ENCODE measurements around the gene PGM2. TPM values are rescaled to one million over a fixed set of nuclear protein-coding genes. Genes with fewer than 3 reads are reported as not detected.
"Not testable (repeated sequence)": the region's sequence is repeated elsewhere in the genome, so short reads cannot be mapped to it uniquely, and the experiment has no call there.

Gene PGM2
- 10 to 100 TPM; 13.8 to 17.6 TPM for total RNA-seq
- long read RNA-seq, transcript PGM2-201 (14 exons, 3,264 nt) = major isoform, 20 of 22 reads
- long read RNA-seq, partial matches to known transcripts = 1 of 22 reads
- long read RNA-seq, other reads (novel, unspliced or antisense) = 1 of 22 reads

DNA sequence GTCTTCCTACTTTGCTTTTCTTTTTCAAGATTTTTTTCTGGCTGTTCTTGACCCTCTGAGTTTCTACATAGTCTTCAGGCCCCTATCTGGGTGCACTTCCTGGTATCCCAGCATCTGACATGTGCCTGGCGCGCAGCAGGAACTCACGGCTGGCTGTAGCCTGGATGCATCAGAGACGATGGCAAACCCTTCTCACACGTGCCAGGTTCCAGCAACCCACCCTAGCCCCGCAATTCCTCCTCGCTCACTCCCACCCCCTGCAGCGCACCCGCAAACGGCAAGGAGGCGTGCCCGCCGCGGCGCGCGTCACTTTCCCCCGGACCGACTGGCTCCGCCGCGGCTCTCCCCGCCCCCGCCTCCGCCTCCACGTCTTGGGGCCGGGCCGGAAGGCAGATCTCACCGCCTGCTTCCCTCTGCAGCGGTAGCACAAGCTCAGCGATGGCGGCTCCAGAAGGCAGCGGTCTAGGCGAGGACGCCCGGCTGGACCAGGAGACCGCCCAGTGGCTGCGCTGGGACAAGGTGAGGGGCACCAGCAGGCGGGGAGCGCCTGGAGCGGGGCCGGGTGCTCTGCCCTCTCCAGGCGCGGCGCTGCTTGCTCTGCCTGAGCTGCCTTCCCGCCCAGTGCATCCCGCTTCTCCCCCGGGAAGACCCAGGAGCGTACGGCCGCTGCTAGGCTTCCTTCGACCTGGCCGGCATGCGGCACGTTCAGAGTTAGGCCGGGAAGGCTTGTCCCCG, at the start of gene PGM2:
Gene PGM2 (plus strand): TSS at position 392 of the 735 bp plus-strand sequence. CDS start 47 bp downstream, at position 439.
- DNase-seq (peak; percentile 93), ATAC-seq (peak; percentile 96 to 98)
- intact Hi-C loops (cut with DNase I) = loop anchor here (10.0 kb wide), 1 partner anchor 148 kb away; no protein-coding TSS in a partner anchor

DNA sequence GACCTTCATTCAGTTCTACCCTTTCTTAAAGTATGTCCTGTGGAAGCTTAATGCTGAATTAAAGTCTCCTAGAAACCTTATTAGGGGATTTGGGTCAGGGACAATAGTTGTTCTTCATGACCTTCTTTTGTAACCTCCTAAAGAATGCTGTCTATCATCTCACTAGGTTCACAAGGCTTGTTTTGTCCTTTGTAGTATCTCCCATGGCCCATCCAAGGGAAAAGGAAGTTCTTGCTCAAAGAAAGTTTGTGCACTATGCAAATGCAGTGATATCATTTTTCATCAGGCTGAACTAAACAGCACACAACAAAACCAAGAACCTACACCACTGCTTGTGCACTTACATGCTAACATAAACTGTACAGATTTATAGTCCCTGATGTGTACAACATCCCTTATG, 46.6 kb upstream of the PGM2 start:
- intact Hi-C loops (cut with DNase I) = loop anchor here in 1 of 2 donors (10.0 kb wide), 1 partner anchor 65 kb away; no protein-coding TSS in a partner anchor
- no peak for DNase-seq

DNA sequence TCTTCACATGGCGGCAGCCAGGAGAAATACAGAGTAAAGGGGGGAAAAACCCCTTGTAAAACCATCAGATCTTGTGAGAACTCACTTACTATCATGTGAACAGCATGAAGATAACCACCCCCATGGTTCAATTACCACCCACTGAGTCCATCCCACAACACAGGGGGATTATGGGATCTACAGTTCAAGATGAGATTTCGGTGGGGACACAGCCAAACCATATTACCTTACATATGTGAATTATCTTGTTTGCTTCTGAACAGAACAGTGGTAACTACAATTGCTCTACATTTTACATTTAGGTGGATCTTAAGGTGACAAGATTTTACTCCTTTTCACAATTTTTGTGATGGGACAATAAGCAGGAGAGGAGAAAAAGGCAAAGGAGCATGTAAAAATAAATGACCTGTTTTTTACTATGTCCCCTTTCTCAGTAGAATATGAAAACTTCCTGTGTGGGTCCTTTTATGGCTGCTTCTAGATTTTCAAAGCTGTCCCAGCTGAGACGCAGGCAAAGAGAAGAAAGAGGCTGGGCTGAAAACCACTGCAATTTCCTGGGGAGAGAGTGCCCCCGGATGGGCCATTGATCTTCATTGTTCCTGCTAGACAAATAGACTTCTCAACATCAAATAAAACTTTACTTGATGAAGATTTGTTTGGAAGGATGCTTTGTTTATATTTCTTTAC, 45.9 kb upstream of the PGM2 start:
- ATAC-seq = peak in 1 of 2 donors; percentile 49
- DNase-seq = no peak
- intact Hi-C loops (cut with DNase I) = loop anchor here in 1 of 2 donors (10.0 kb wide), 1 partner anchor 66 kb away; no protein-coding TSS in a partner anchor

More for the DNA sequence above, 46.6 kb upstream of the PGM2 start:
- ATAC-seq = no peak

DNA sequence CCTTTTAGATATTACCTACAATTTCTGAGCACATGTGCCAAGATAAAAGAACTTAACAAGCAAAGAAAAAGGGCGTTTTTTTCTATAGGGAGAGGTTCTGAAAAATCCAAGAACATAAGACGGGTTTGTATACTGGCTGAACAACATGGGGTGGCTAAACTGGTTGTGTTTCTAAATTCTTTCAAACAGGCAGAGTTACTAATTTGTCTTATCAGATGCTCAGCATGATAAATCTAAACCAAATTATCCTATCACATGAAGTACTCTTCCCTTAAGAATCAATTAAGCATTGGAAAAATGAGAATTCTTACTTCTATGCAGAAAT, 45.4 kb upstream of the PGM2 start:
- ATAC-seq (no peak), DNase-seq (no peak)
- intact Hi-C loops (cut with DNase I) = loop anchor here in 1 of 2 donors (10.0 kb wide), 1 partner anchor 66 kb away; no protein-coding TSS in a partner anchor

DNA sequence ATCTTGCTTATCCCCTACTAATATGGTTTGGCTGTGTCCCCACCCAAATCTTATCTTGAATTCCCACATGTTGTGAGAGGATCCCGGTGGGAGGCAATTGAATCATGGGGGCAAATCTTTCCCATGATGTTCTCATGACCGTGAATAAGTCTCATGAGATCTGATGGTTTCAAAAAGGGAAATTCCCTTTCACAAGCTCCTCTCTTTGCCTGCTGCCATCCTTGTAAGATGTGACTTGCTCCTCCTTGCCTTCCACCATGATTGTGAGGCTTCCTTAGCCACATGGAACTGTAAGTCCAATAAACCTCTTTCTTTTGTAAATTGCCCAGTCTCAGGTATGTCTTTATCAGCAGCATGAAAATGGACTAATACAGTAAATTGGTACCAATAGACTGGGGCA, 40.2 kb upstream of the PGM2 start:
- intact Hi-C loops (cut with DNase I) = loop anchor here in 1 of 2 donors (10.0 kb wide), 1 partner anchor 71 kb away; no protein-coding TSS in a partner anchor
- not testable (repeated sequence) for DNase-seq, ATAC-seq

DNA sequence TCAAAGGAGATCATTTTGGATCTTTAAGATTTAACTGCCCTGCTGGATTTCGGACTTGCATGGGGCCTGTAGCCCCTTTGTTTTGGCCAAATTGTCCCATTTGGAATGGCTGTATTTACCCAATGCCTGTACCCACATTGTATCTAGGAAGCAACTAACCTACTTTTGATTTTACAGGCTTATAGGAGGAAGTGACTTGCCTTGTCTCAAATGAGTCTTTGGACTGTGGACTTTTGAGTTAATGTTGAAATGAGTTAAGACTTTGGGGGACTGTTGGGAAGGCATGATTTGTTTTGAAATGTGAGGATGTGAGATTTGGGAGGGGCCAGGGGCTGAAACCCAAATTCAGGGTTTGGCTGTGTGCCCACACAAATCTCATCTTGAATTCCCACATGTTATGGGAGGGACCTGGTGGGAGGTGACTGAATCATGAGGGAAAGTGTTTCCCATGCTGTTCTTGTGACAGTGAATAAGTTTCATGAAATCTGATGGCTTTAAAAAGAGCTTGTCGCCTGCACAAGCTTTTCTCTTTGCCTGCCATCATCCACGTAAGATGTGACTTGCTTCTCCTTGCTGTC, 38.5 kb upstream of the PGM2 start:
- DNase-seq, ATAC-seq: not testable (repeated sequence)
- intact Hi-C loops (cut with DNase I) = loop anchor here in 1 of 2 donors (10.0 kb wide), 1 partner anchor 73 kb away; no protein-coding TSS in a partner anchor

DNA sequence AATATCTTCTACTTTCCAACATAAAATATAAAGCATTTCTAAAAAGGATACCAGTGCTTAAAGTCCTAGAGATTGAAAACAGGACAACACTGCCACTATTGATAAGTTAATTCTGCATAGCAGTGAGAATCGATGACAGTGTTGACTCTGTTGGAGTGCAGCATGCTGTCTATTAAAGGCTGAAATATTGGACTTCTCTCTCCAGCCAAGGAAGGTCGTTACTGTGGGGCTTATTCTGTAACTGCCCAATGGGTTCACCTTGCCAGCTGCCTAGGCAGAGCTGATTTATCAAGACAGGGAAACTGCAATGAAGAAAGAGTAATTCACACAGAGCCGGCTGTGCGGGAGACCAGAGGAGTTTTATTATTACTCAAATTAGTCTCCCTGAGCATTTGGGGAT, 37.7 kb upstream of the PGM2 start:
- DNase-seq = no peak
- no peak for ATAC-seq
- intact Hi-C loops (cut with DNase I) = loop anchor here in 1 of 2 donors (10.0 kb wide), 1 partner anchor 74 kb away; no protein-coding TSS in a partner anchor

DNA sequence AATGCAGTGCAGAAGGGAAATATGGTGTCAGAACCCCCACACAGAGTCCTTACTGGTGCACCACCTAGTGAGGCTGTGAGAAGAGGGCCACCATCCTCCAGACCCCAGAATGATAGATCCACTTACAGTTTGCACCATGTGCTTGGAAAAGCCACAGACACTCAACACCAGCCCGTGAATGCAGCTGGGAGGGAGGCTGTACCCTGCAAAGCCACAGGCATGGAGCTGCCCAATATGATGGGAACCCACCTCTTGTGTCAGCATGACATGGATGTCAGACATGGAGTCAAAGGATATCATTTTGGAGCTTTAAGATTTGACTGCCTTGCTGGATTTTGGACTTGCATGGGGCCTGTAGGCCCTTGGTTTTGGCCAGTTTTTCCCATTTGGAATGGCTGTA, 34.2 kb upstream of the PGM2 start:
- DNase-seq (no peak), ATAC-seq (no peak)
- intact Hi-C loops (cut with DNase I) = loop anchor here in 1 of 2 donors (10.0 kb wide), 1 partner anchor 337 kb away; a partner anchor contains a TSS

DNA sequence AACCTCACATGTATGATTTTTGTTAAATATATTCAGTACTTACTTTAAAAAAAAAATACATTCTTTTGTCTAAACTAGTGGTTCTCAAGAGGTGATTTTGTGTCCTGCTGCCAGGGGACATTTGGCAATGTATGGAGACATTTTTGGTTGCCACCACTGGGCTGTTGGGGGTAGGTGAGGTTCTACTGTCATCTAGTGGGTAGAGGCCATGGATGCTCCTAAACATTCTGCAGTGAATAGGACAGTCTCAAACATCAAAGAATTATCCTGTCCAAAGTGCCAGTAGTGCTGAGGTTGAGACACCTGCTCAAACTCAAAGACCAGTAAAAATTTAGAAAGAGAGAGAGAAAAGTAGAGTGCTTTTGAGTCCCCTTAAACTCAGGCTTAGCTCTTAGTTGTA, 32.9 kb upstream of the PGM2 start:
- ATAC-seq = peak; percentile 78 to 81
- intact Hi-C loops (cut with DNase I) = loop anchor here in 1 of 2 donors (1.0 to 10.0 kb wide), 2 partner anchors 190 to 339 kb away; a partner anchor contains a TSS

DNA sequence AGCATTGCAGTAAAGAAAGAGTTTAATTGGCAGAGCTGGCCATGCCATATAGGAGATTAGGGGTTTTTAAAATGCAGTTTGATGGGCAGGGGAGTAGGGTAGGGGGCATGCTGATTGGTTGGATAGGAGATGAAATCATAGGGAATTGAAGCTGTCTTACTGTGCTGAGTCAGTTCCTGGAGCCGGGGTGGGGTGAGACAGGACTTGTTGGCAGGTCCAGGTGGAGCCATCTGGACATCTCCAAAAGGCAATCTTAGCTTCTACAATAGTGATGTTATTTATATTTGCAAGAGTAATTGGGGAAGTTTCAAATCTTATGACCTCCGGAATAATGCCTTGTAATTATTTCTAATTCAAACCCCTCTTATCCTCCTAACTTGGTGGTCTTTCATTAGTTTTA, 32.4 kb upstream of the PGM2 start:
- peak in 1 of 2 donors; percentile 46 for ATAC-seq
- DNase-seq = no peak
- intact Hi-C loops (cut with DNase I) = loop anchor here in 1 of 2 donors (10.0 kb wide), 1 partner anchor 339 kb away; a partner anchor contains a TSS

More for the DNA sequence above, 32.9 kb upstream of the PGM2 start:
- no peak for DNase-seq

DNA sequence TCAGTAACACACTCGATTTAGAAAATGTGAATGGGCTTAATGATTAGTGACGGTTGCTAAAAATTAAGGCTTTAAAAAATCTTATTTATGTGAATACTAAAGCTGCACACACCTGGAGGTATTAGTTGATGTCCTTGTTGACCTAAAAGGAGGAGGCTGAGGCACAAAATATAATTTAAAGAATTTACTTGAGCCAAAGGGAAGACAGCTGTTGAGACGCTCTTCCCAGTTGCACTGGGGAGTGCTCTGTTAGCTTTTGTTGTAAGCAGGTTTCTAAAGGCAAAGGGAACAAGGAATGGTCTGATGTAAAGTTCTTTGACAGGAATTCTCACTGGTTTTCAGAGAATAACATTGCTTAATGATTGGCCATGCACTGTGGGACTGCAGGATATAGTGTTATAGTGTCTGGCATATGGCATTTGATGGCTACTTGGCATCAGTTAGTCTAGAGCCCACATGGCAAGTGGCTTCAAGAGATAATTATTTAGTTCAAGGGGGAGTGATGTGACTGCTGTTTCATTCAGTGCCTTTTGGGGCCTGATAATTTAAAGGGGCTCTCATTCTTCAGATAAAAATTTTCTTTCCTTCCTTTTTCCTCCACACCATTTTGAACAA, 30.8 kb upstream of the PGM2 start:
- DNase-seq = no peak
- no peak for ATAC-seq
- intact Hi-C loops (cut with DNase I) = loop anchor here (5.0 to 10.0 kb wide), 2 partner anchors 193 to 341 kb away; a partner anchor contains a TSS

DNA sequence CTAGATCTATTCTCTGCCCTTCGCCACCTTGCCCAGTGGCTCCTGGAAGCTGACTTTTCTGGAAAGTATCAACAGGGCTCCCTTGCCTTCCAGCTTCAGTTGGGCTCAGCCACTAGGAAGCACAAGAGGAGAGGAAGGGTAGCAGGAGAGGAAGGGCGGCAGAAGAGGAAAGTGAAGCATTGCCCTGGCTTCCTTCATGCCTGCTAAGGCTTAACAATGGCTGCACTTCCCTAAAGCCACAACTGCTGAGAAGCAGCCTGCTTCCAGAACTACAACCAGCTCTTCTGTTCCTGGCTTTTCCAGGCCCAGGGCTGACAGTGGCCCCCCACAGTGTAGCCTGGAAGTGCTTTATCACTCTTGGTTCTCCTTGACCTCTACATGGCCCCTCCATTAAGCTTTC, 29.1 kb upstream of the PGM2 start:
- no peak for ATAC-seq
- intact Hi-C loops (cut with DNase I) = loop anchor here (5.0 to 10.0 kb wide), 2 partner anchors 195 to 343 kb away; a partner anchor contains a TSS
- DNase-seq = no peak

DNA sequence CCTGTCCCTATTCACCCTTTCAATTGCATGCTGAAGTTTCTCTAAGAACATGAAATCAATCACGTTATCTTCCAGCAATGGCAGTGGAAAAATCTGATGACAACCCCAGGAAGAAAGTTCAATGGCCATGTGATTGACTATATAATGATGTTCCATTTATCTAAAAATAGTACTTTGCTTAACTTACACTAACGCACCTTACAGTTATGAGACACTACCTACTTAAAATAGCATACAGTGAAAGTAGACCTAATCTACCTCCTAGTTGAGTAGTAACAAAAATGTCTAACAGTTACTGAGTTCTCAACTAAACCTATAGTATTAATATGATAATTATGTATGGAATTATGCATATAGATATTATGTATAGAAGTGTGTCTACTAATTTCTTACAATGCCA, 28.6 kb upstream of the PGM2 start:
- ATAC-seq = no peak
- intact Hi-C loops (cut with DNase I) = loop anchor here (5.0 to 10.0 kb wide), 2 partner anchors 196 to 343 kb away; a partner anchor contains a TSS

DNA sequence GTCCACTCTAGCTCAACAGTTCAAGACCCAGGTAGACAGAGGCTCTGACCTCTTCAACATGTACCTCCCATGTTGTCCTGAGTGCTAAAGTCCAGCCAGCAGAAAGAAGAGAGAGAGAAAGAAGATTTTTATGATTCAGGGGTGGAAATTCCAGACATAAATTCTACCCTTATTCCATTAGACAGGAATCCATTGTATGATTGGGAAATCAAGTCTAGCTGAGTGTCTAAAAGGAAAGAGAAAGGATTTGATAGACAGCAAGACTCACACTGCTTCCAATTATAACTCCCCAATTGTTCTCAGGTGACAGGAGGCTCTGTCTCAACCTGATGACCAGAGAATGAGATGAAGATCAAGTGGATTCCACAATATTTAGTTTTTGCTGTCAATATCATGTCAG, 27.9 kb upstream of the PGM2 start:
- intact Hi-C loops (cut with DNase I) = loop anchor here (5.0 to 10.0 kb wide), 2 partner anchors 196 to 344 kb away; a partner anchor contains a TSS
- ATAC-seq (no peak), DNase-seq (no peak)

More for the DNA sequence above, 28.6 kb upstream of the PGM2 start:
- DNase-seq = no peak

DNA sequence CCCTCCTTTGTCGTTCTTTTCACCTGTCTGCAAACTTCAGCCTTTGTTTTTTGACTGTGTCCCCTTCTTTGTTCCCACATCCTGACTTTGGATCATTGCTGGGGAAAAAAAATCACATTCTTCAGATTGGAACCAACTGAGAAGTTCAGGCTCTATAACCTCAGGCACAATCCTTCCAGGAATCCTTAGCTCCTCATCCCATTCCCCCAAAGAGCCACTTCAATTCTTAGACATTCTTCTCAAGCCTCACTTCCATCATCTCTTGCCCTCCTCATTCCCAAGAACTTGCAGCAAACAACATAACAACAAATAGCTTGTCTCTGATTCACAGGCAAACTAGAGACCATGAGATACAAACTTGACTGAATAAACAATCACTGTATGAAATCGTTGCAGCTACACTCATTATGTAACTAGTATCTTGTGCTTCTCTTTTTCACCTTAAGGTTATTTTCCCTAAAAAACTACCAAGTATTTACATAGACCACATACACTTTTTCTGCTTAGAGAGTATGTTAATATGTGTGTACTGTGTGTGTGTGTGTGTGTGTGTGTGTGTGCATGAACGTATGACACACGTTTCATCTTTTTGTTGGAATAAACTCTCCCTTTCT, 26.4 kb upstream of the PGM2 start:
- intact Hi-C loops (cut with DNase I) = loop anchor here (5.0 to 10.0 kb wide), 3 partner anchors 113 to 345 kb away; partner anchors contain the start of gene RELL1 (in 1 of the 2)
- DNase-seq = no peak
- no peak for ATAC-seq

DNA sequence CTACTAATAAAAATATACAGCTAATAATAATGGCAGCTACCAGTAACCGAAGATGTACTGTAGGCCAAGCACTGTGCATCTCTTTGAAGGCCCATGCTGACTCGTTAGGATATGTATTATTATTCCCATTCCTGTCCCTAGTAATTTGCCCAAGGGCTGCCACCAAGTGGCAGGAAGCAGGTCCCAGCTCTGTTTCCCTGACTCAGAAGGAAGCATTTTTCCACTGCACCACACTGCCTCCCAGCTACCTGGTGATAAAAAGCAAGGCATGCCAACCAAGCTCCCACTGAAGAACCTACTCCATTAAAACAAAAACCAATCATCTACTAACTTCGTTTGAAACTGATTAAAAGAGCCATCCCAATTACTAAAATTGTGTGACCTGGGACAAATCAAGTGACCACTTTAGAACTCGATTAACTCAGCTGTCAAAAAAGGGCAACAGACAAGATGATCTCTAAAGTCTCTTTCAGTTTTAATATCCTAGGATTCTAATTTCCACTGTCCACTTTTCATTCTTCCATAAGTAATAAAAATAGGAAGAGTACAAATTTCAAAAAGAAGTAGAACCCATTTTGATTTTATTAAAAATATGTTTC, 24.3 kb upstream of the PGM2 start:
- intact Hi-C loops (cut with DNase I) = loop anchor here in 1 of 2 donors (5.0 kb wide), 1 partner anchor 115 kb away; the partner anchor contains the start of gene RELL1
- peak; percentile 73 to 76 for ATAC-seq
- peak; percentile 50 for DNase-seq

DNA sequence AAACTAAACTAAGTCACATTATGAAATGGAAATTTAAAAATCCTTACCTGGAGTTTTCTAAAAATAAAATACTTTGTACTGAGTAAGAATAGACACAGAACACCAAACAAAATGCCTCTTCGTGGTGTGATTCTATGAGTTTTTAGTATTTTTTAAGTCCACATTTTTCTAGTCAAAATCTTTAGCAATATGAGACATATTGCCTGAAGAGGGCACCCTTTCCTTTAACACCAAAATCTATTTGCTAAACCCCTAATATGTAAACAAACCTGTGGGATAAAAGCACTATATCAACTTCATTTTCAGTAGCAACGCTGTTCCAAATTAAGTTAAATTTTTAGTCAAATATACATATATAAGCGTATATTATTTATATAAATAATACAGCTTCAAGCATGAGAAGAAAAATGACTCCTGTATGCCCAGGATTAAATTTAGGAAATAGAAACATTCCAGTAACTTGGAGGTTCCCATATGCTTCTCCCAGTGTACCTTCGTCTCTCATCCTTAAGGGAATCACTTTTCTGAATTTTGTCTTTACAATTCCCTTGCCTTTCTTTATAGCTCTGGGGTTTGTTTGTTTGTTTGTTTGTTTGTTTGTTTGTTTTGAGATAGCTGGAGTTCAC, 23.0 kb upstream of the PGM2 start:
- DNase-seq (no peak), ATAC-seq (no peak)
- intact Hi-C loops (cut with DNase I) = loop anchor here in 1 of 2 donors (5.0 kb wide), 1 partner anchor 116 kb away; the partner anchor contains the start of gene RELL1

Measured in left cardiac atrium (tissue), 4 donors.